22Rv1 (cell line): ENCODE measurements around the gene GSTO2.

Experiments used
- ZFX ChIP-seq: fragments of 450-650 bp; IDR thresholded peaks from 2 replicates; pipeline ENCODE4 v1.6.1; 2017; ENCODE audit warnings: antibody characterized with exemption, borderline replicate concordance
- TF ChIP-seq, protein P1 (sequence below): fragments of 450-650 bp; IDR thresholded peaks from 2 replicates; pipeline ENCODE4 v1.5.1; 2017; ENCODE audit warnings: mild to moderate bottlenecking

DNA sequence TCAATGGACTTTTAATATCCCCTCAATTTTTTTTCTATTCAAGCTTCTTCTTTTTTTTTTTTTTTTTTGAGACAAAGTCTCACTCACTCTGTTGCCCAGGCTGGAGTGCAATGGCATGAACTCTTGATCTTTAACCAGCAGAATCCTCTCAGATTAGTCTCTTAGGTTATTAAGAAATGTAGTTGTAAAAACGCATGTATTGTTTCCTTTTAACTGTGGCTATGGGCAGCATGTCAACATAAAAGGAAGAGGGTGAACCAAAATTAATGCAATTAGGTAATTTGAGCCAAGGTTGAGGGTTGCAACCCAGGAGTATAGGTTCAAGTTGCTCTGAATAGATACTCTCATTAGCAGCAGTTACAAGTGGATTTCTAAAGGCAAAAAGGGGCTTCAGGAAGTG is 18.6 kb upstream of the GSTO2 start:
- TF ChIP-seq, protein P1, sequence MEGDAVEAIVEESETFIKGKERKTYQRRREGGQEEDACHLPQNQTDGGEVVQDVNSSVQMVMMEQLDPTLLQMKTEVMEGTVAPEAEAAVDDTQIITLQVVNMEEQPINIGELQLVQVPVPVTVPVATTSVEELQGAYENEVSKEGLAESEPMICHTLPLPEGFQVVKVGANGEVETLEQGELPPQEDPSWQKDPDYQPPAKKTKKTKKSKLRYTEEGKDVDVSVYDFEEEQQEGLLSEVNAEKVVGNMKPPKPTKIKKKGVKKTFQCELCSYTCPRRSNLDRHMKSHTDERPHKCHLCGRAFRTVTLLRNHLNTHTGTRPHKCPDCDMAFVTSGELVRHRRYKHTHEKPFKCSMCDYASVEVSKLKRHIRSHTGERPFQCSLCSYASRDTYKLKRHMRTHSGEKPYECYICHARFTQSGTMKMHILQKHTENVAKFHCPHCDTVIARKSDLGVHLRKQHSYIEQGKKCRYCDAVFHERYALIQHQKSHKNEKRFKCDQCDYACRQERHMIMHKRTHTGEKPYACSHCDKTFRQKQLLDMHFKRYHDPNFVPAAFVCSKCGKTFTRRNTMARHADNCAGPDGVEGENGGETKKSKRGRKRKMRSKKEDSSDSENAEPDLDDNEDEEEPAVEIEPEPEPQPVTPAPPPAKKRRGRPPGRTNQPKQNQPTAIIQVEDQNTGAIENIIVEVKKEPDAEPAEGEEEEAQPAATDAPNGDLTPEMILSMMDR: no peak
- no peak for TF ChIP-seq ZFX
